HG03457 (cell line): ENCODE results near the gene OR2H2.

Experiments used
- ATAC-seq: cut with Tn5 transposase; IDR thresholded peaks from one replicate; pipeline ENCODE4 v1.9.1; 2021; ENCODE audit warnings: moderate number of reproducible peaks; ENCODE audit not compliant: unreplicated experiment

Gene OR2H2

DNA sequence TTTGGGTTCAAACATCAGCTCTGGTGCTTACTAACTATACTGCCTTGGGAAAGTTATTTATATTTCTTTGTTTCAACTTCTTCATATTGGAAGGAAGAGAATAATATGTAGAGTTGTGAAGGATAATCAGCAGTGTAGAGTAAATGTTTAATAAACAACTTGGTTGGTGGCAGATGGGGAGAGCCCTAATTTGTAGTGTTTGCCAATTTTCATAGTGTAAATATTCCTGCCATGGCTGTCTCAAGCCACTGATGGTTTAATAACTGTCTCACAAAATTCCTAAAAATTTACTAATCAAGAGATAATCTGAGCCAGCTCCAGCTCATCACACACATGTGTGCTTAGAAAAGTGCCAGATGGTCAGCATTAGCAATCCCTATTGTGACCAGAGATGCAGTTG, at the start of gene OR2H2:
OR2H2 (plus strand) TSS at position 301 of the 400 bp plus-strand sequence. CDS start 2,824 bp downstream, outside the sequence.
- ATAC-seq = no peak

DNA sequence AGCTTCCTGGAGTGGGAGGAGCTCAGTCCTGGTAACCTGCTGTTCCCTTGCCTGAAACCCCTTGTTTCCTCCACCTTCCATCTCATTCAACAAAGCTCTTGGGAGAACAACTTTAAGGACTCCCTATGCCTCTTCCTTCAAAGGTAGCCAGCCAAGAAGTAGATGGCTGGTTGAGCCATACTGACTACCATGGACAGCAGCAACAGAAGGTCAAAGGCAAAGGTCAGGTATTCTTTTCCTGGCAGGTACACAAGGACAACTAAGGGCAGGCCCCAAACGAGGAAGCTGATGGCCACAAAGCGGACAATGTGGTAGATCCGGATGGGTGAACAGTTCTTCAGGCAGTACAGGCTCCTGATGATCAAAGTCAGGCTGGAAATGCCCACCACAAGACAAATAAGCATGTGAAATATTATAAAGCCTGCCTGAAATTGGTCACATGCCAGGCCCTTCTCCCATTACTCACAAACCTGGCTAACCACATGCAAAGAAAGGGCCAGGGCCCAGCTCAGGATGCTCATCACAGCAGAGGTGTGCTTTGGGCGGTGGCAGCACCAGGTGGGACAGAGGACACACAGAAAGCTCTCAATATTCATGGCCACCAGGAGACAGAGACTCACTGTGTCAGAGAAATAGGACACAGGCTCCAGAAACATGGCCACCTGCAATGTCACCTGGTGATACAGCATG, 47.1 kb upstream of the OR2H2 start:
- ATAC-seq = no peak

DNA sequence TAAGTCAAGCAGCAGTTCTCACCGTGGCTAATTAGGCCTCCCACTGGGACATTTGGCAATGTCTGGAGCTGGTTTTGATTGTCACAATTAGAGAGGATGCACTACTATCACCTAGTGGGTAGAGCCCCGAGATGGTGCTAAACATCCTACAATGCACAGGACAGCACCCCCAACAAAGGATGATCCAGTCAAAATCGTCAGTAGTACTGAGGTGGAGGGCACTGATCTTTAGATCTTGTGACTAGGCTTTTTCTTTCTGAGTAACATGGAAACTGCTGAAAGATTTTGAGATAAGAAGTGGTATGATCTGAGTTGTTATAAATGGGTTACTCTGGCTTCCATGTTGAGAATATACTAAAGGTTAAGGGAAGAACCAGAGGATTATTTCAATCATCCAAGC, 37.3 kb upstream of the OR2H2 start:
- ATAC-seq = no peak

DNA sequence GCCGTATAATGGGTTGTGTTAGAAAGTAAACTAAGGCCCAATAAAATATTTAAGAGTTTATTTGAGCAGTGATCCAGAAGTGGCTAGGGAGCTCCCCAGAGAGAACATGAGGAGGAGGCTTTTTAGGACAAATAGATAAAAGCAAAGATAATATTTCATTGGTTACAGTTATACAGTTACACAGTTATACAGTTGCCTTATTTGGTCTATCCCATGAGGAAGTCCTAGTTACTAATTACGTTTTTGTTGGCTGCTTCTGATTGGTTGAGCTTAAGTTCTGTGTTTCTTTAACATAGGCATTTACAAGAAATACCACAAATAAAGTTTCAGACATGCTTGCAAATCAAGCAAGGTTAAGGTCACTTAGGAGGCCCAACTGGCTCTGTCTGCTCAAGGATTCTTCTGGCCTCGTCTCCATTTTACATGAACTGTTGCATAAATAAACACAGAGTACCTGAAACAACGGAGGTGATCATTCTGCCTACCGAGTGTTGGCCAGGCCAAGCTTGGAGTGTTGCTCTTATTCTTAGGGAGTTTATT, 32.3 kb upstream of the OR2H2 start:
- peak; percentile 51 for ATAC-seq

DNA sequence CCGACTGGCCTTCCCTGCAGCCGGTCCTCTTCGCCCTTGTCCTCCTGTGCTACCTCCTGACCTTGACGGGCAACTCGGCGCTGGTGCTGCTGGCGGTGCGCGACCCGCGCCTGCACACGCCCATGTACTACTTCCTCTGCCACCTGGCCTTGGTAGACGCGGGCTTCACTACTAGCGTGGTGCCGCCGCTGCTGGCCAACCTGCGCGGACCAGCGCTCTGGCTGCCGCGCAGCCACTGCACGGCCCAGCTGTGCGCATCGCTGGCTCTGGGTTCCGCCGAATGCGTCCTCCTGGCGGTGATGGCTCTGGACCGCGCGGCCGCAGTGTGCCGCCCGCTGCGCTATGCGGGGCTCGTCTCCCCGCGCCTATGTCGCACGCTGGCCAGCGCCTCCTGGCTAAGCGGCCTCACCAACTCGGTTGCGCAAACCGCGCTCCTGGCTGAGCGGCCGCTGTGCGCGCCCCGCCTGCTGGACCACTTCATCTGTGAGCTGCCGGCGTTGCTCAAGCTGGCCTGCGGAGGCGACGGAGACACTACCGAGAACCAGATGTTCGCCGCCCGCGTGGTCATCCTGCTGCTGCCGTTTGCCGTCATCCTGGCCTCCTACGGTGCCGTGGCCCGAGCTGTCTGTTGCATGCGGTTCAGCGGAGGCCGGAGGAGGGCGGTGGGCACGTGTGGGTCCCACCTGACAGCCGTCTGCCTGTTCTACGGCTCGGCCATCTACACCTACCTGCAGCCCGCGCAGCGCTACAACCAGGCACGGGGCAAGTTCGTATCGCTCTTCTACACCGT, 31.5 kb upstream of the OR2H2 start:
- ATAC-seq = no peak

DNA sequence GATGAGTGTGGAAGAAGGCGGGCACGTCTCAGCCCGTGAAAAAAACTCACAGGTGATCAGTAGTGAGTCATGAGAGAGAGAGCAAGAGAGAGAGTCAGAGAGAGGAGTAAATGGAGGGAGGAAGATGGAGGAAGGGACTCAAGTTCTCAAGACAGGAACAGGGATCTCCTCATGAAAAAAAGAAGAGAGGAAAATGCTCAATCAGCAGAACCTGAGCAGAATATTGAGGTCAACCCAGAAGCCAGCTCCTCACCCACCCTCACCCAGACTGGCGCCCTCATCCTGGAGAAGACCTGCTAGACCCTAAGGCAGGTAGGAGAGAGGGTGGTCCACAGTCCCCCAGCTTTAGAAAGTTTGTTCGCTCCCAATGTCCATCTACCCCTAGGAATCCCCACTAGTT, 30.2 kb upstream of the OR2H2 start:
- no peak for ATAC-seq

DNA sequence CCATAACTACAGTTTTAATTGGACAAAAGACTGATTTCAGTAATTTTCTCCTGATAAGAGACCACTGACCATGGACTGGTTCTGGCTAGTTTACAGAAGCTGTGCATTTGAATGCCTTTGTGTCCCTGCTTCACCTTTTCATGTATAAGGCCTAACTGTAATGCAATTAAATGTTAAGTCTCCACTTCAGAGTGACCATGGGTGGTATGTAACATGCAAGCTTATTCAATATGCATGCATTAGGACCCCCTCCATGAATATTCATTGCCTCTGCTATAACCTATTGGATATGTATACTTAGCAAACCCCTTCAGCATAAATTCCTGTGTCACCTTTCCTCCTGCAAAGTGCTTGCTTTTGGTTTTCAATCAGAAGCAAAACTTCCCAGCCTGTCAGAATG, 27.6 kb upstream of the OR2H2 start:
- no peak for ATAC-seq

DNA sequence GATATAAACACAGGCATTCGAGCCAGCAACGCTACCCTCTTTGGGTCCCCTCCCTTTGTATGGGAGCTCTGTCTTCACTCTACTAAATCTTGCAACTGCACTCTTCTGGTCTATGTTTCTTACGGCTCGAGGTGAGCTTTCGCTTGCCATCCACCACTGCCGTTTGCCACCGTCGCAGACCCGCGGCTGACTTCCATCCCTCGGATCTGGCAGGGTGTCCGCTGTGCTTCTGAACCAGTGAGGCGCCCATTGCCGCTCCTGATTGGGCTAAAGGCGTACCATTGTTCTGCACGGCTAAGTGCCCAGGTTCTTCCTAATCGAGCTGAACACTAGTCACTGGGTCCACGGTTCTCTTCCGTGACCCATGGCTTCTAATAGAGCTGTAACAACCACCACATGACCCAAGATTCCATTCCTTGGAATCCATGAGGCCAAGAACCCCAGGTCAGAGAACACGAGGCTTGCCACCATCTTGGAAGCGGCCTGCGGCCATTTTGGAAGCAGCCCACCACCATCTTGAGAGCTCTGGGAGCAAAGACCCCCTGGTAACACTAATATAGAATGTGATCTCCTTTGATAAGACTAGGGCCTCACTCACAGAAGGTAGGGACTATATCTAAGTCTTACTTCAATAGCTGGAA, 26.4 kb upstream of the OR2H2 start:
- no peak for ATAC-seq

DNA sequence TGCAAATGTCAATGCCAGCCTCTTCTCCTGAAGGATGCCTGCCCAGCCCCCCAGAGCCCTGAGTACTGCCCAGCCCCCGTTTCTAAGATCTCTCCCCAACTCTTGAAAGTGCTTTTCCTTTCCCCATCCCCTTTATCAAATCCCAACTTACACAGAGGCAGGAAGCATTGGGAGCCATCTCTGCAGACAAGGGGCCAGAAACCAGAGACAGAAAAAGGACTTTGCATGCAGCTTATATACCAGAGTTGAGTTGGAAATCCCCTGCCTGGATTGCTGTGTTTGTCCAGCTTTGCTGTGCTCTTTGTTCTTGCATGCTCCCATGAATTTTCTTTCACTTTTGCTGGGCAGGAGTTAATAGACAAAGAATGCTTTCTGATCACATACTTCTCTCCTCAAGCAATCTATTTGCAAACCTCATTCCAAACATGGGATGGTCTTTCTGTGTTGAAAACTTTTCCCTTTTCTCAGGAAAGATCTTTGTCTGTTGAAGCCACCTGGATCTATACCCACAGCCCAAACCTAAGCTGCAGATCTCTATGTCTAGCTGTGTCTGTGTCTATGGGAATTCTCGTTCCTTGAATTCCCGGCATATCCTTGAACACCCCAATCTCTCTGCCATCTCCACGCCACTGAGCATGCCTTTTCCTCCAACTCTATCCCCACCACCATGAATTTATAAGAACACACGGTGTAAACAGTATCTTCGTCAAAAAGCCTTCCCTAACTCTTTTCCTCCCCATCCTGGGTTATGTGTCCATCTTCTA, 25.2 kb upstream of the OR2H2 start, which contains the start of gene UBD:
UBD (minus strand) TSS at position 209 of the 764 bp plus-strand sequence; CDS start at position 178, 31 bp downstream.
- ATAC-seq = no peak

DNA sequence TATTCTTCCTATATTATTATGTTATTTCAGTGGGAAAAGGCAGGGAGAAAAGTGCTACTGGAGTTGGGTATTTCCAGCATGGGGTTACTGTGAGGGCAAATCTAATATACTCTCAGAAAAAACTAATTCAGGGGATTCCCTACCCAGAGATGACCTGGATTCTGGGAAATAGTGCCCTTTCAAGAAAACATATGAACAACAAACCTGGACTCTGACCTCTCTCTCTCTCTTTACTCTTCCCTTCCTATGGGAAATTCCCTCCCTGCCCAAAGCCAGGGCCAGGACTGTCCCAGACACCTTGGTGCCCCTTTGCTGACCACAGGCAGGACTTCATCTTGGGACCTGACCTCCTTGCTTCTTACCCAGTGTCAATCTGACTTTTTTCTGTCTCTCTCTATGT, 23.8 kb upstream of the OR2H2 start:
- no peak for ATAC-seq

DNA sequence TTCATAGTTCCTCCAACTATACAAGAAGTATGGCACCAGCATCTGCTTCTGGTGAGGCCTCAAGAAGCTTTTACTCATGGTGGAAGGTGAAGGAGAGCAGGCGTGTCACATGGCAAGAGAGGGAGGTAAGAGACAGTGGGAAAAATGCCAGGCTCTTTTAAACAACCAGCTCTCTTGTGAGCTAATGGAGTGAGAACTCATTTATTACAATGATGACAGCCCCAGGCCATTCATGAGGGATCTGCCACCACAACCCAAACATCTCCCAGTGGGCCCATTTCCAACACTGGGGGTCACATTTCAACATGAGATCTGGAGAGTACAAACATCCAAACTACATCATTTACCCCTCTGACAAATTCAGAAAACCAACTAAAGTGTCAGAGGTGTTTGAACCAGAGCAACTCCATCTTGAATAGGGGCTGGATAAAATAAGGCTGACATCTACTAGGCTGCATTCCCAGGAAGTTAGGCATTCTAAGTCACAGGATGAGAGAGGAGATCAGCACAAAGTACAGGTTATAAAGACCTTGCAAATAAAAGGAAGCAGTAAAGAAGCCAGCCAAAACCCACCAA, 23.2 kb upstream of the OR2H2 start:
- ATAC-seq = no peak

DNA sequence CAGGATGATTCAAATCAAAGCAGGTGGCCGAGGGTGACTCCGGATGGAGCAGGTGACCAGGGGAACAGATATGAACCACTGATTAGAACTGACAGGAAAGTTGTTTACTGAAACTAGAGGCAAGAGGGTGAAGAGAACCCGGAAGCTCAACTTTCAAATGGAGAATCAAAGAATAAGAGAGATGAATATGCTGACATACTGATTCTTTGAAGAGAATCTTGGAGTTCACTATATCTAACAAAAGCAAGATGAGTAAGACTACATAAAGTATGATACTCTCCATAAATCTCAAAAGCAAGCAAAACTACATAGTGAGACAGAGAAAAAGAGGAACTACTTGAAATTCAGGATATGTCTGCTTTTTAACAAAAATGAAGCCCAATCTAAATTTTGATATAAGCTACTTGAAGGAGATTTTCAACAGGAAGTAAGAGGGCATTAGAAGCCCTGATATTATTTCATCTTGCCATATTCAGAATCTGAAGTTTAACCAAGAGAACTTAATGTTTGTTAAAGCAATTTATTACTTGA, 21.4 kb upstream of the OR2H2 start:
- no peak for ATAC-seq

DNA sequence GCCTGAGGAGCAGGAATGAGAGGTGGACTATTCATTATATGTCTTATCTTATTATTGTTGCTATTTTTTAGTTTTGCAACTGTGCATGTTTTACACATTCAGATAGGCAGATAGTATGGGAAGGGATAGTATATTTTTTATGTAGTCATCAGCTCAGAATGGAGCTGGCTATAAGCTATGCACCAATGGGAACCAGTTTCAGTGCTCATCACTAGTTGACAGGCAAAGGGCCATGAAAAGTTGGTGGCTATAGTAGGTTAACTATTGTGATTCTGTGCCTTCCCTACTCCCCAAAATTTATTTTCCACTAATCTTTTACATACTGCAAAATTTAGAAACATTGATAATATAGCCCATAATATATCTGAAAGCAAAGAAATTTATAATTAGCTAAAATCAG, 20.0 kb upstream of the OR2H2 start:
- no peak for ATAC-seq

DNA sequence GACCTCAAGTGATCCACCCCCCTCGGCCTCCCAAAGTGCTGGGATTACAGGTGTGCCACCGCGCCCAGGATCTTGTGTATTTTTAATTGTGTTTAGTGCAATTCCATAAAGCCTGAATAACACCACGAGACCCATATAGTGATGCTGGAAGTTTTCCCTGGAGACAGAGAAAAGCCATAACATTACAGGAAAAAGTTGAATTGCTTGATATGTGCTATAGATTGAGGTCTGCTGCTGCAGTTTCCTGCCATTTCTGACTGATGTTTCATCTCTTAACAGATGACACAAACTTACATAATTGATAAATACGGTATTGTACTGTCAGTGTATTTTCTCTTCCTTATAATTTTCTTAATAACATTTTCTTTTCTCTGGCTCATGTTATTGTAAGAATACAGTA, 18.1 kb upstream of the OR2H2 start:
- no peak for ATAC-seq

DNA sequence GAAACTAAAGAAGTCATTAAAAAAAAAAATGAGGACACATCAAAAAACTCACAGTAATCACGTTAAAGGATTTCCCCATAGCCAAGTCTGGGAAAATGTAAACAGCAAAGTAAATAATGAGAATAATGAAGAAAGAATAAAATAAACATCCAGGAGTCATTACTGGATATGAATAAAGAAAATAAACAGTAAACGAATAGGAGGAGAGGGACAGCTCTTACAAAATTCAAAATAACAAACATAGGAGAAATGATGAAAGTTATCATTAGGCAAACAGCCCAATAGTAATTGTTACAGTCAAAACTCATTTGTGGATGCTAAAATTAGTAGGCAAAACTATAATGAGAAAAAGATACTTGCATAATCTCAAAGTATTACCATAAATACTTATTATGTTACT, 17.4 kb upstream of the OR2H2 start:
- ATAC-seq = no peak

DNA sequence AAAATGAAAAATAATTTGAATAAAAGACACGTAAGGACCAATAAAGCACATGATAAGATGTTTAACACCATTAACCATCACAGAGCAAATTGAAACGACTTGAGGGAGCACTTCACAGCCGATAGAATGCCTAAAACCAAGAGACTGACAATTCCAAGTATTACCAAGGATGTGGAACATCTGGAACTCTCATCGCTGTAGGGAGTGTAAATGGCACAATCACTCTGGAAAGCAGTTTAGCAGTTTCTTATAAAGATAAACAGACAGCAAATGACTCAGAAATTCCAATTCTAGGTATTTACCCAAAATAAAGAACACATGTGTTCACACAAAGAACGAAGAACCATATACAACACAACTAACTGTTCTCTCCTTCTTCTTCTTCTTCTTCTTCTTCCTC, 16.9 kb upstream of the OR2H2 start:
- no peak for ATAC-seq

DNA sequence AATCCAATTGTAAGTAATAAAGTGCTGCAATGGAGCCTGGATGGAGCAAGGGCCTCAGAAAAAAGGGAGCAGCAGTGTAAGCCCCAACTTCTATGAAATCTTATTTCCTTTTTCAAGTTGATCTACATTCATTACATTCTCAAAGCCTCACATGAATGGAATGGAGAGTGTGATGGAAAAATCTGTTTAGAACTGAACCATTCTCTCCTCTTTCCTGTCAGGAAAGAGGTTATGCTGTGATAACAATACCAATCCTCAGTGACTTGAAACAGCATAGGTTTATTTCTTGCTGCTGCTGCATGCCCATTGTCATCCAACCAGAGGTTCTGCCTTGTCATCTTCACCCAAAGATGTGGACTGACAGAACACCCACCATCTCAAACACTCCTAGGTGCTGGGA, 8.9 kb upstream of the OR2H2 start:
- no peak for ATAC-seq

DNA sequence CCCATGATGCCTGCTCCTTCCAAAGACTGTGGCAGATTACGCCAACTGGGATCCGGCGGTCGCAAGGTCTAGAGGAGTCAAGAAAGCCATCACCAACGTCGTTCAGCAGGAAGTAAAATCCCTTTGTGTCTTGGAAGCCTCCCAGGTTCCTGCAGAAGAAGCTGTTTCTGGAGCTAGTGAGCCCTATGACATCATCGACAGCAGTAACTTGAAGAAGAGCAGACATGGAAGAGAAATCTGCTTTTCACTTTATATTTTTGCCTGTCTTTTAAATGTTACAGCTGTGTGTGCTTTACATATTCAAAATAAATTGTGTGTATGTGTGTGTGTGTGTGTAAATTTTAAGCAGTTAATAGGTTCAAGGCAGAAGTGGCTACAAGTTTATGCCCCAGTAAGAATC, 7.4 kb upstream of the OR2H2 start:
- ATAC-seq = no peak

DNA sequence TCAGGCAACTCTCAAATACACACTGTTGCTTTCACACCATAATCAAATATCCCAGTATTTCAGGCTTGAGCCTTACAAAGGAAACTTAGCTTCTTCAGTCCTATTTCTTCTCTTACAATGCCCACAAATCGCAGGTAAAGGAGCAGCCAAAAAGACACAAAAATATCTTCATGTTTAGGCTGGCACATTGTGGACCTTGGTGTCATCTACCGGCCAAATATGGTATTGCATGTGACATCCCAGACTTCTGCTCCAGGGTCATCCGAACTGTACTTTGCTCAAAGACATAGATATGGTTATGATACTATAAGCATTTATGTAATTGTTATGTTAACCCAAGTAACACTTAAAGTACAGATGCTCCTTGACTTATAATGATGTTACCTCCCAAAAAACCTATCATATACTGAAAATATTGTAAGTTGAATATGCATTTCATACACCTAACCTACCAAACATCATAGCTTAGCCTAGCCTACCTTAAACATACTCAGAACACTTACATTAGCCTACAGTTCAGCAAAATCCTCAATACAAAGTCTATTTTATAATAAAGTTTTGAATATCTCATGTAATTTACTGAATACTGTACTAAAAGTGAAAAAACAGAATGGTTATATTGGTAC, 4.6 kb downstream of the OR2H2 start:
- ATAC-seq = no peak
